ENCODE results near the gene NIF3L1. TPM values are rescaled to one million over a fixed set of nuclear protein-coding genes. Genes with fewer than 3 reads are reported as not detected.

The NIF3L1 gene
- total and polyA plus RNA-seq, 2 donors from 2014 or later = 24.6 to 29.7 TPM

DNA sequence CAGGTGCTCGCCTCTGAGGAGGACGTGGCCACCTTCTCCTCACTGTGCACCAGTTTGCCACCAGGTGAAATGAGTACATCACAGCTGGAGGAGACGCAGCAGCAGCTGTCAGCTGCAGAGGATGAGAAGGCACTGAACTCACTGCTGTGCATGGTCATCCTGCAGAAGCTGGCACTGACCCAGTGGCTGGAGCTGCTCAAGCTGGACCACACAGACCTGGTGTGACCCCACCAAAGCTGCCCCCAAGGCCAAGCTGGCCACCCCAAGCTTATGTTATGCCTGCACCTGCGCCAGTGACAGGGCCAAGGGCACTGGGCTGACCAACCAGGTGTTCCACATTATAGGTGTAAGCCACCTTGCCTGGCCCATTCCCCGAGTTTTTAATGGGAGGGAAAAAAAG lies 44.0 kb upstream of the NIF3L1 start:
- Histone ChIP-seq H3K27ac (ENCODE audit: low read depth in 2 of 2, low read length in 2 of 2) (no peak overlapping the region), H3K9me3 (ENCODE audit: control insufficient read depth in 2 of 3, insufficient read depth in 1 of 3, low read length in 3 of 3) (no peaks in the 10 kb centered on the region), H3K27me3 (ENCODE audit: control insufficient read depth, insufficient read depth, low read length) (no peaks in the 10 kb centered on the region), H3K36me3 (ENCODE audit: control insufficient read depth in 2 of 3, insufficient read depth in 3 of 3, low read length in 3 of 3) (no peaks in the 10 kb centered on the region), H3K4me3 (ENCODE audit: low read length in 3 of 3) (no peak overlapping the region), H3K4me1 (ENCODE audit: control insufficient read depth in 2 of 3, insufficient read depth in 2 of 3, low read depth in 1 of 3, low read length in 3 of 3) (no peaks in the 10 kb centered on the region), H3K9ac (ENCODE audit: low read length in 3 of 3) (no peak overlapping the region)
- TF ChIP-seq, protein P1, sequence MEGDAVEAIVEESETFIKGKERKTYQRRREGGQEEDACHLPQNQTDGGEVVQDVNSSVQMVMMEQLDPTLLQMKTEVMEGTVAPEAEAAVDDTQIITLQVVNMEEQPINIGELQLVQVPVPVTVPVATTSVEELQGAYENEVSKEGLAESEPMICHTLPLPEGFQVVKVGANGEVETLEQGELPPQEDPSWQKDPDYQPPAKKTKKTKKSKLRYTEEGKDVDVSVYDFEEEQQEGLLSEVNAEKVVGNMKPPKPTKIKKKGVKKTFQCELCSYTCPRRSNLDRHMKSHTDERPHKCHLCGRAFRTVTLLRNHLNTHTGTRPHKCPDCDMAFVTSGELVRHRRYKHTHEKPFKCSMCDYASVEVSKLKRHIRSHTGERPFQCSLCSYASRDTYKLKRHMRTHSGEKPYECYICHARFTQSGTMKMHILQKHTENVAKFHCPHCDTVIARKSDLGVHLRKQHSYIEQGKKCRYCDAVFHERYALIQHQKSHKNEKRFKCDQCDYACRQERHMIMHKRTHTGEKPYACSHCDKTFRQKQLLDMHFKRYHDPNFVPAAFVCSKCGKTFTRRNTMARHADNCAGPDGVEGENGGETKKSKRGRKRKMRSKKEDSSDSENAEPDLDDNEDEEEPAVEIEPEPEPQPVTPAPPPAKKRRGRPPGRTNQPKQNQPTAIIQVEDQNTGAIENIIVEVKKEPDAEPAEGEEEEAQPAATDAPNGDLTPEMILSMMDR (IDR thresholded peaks at IDR 0.05; ENCODE audit: borderline replicate concordance, extremely low read depth, insufficient read depth) = no peak
- intact Hi-C loops (cut with DNase I) = no loop called here
- DNase-seq = no peak
- FAIRE-seq = no peak

DNA sequence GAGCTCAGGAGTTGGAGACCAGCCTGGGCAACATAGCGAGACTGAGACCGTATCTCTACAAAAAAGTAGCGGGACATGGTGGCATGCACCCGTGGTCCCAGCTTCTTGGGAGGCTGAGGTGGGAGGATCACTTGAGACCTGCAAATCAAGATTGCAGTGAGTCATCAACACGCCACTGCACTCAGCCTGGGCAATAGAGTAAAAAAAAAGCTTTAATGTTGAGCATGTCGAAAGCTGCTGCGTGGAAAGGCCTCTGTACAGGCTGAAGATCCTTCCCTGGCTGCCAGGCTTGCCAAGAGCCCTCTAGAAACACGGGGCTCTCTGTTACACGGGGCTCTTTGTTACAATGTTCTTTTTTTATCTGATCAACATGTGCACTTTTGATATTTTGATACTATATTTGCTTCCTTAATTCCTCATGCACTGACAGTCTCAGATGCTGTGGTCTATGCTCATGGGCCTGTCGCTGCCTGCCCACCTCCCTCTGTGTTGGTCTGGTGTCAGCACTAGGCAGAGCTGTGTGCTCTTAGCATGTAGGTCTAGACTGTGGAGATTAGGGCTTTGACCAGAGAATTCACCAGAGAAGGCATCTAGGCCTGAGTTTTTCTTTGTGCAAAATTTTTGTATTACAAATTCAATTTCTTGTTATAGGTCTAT lies 43.4 kb upstream of the NIF3L1 start:
- intact Hi-C loops (cut with DNase I) = no loop called here
- no peaks in the 10 kb centered on the region for H3K9me3 ChIP-seq (ENCODE audit: control insufficient read depth in 2 of 3, insufficient read depth in 1 of 3, low read length in 3 of 3)
- TF ChIP-seq, protein P1 (IDR thresholded peaks at IDR 0.05; ENCODE audit: borderline replicate concordance, extremely low read depth, insufficient read depth) = no peak
- no peaks in the 10 kb centered on the region for H3K4me1 ChIP-seq (ENCODE audit: control insufficient read depth in 2 of 3, insufficient read depth in 2 of 3, low read depth in 1 of 3, low read length in 3 of 3)
- no peak for FAIRE-seq
- peaks cover 0 to 2% (median 0%) of the 10 kb centered on the region in 3 donors for H3K36me3 ChIP-seq (ENCODE audit: control insufficient read depth in 2 of 3, insufficient read depth in 3 of 3, low read length in 3 of 3)
- H3K4me3 ChIP-seq (ENCODE audit: low read length in 3 of 3) = no peak overlapping the region
- H3K27me3 ChIP-seq (ENCODE audit: control insufficient read depth, insufficient read depth, low read length) = no peaks in the 10 kb centered on the region
- no peak overlapping the region for H3K27ac ChIP-seq (ENCODE audit: low read depth in 2 of 2, low read length in 2 of 2)
- DNase-seq = no peak
- H3K9ac ChIP-seq (ENCODE audit: low read length in 3 of 3) = no peak overlapping the region

DNA sequence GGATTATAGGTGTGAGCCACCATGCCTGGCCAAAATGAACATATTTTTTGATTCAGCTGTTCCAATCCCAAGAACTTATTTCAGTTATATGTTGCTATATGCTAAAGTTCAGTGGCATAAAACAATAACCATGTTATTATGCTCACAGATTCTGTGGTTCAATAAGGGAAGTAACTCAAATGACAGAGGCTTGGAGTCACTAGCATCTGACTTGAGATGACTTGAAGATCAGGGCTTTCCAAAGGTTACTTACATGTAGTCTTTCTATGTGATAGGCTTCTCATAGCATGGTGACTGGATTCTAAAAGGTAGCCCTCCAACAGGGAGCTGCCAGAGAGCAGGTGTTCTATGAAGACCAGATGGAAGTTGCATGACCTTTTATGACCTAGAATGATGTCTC lies 41.9 kb upstream of the NIF3L1 start:
- Histone ChIP-seq H3K9ac (ENCODE audit: low read length in 3 of 3) (no peak overlapping the region), H3K36me3 (ENCODE audit: control insufficient read depth in 2 of 3, insufficient read depth in 3 of 3, low read length in 3 of 3) (peaks cover 2 to 16% (median 14%) of the 10 kb centered on the region in 3 donors), H3K4me3 (ENCODE audit: low read length in 3 of 3) (no peak overlapping the region), H3K27ac (ENCODE audit: low read depth in 2 of 2, low read length in 2 of 2) (no peak overlapping the region), H3K9me3 (ENCODE audit: control insufficient read depth in 2 of 3, insufficient read depth in 1 of 3, low read length in 3 of 3) (no peaks in the 10 kb centered on the region), H3K4me1 (ENCODE audit: control insufficient read depth in 2 of 3, insufficient read depth in 2 of 3, low read depth in 1 of 3, low read length in 3 of 3) (no peaks in the 10 kb centered on the region), H3K27me3 (ENCODE audit: control insufficient read depth, insufficient read depth, low read length) (no peaks in the 10 kb centered on the region)
- DNase-seq = no peak
- TF ChIP-seq, protein P1 (IDR thresholded peaks at IDR 0.05; ENCODE audit: borderline replicate concordance, extremely low read depth, insufficient read depth) = no peak
- no peak for FAIRE-seq
- intact Hi-C loops (cut with DNase I) = no loop called here

DNA sequence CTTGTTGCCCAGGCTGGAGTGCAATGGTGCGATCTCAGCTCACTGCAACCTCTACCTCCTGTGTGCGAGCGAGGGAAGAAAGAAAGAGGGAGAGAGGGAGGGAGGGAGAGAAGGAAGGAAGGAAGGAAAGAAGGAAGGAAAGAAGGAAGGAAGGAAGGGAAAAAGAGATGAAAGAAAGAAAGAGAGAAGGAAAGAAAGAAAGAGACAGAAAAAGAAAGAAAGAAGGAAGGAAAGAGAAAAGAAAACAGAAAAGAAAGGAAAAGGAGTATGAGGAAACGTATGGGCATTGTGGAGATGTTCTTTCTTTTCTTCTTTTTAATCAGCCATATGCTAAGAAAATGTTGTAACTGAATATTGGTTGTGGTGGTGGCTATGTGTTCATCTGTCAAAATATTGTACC lies 41.2 kb upstream of the NIF3L1 start:
- no peaks in the 10 kb centered on the region for H3K27me3 ChIP-seq (ENCODE audit: control insufficient read depth, insufficient read depth, low read length)
- intact Hi-C loops (cut with DNase I) = no loop called here
- TF ChIP-seq, protein P1 (IDR thresholded peaks at IDR 0.05; ENCODE audit: borderline replicate concordance, extremely low read depth, insufficient read depth) = no peak
- peaks cover 4 to 20% (median 20%) of the 10 kb centered on the region in 3 donors for H3K36me3 ChIP-seq (ENCODE audit: control insufficient read depth in 2 of 3, insufficient read depth in 3 of 3, low read length in 3 of 3)
- H3K4me3 ChIP-seq (ENCODE audit: low read length in 3 of 3) = no peak overlapping the region
- no peaks in the 10 kb centered on the region for H3K4me1 ChIP-seq (ENCODE audit: control insufficient read depth in 2 of 3, insufficient read depth in 2 of 3, low read depth in 1 of 3, low read length in 3 of 3)
- no peak overlapping the region for H3K9ac ChIP-seq (ENCODE audit: low read length in 3 of 3)
- FAIRE-seq (no peak), DNase-seq (no peak)
- H3K27ac ChIP-seq (ENCODE audit: low read depth in 2 of 2, low read length in 2 of 2) = no peak overlapping the region
- no peaks in the 10 kb centered on the region for H3K9me3 ChIP-seq (ENCODE audit: control insufficient read depth in 2 of 3, insufficient read depth in 1 of 3, low read length in 3 of 3)

All from kidney (tissue), 14 donors.